CD8-positive, alpha-beta memory T cell (primary cell): ENCODE data around the gene RTL10. TPM values are rescaled to one million over a fixed set of nuclear protein-coding genes. Genes with fewer than 3 reads are reported as not detected.

ENCODE experiments used
- CTCF ChIA-PET: fragments of 350-600 bp; sonication (Branson Sonifier 250); formaldehyde crosslinking; loops from one replicate; lab custom pipeline; 2021; ENCODE audit warnings: antibody characterized with exemption; lab: Charles Lee
- POLR2A ChIA-PET: fragments of 350-600 bp; sonication (Branson Sonifier 250); formaldehyde crosslinking; loops from one replicate; lab custom pipeline; 2021; ENCODE audit warnings: antibody characterized with exemption; lab: Charles Lee
- DNase-seq, 5 donors: peaks; one replicate each; pipeline versions ENCODE4 v3.0.0 to v3.0.0-alpha.2; 2020 to 2022; ENCODE audit warnings: mixed read lengths in 1 of 5
- H3K27ac ChIP-seq: one replicate; pipeline ENCODE4 v1.7.0; 2013; ENCODE audit warnings: low read depth, mild to moderate bottlenecking, low read length, moderate library complexity
- H3K27me3 ChIP-seq: 2 replicates; pipeline ENCODE4 v1.7.0; 2013; ENCODE audit warnings: low read length, mild to moderate bottlenecking; ENCODE audit not compliant: insufficient read depth, poor library complexity, severe bottlenecking
- H3K36me3 ChIP-seq: 2 replicates; pipeline ENCODE4 v1.7.0; 2013; ENCODE audit warnings: mild to moderate bottlenecking, low read length, moderate library complexity; ENCODE audit not compliant: insufficient read depth
- H3K4me1 ChIP-seq: 2 replicates; pipeline ENCODE4 v1.7.0; 2013; ENCODE audit warnings: mild to moderate bottlenecking, low read length, moderate library complexity; ENCODE audit not compliant: insufficient read depth
- H3K4me3 ChIP-seq: 2 replicates; pipeline ENCODE4 v1.7.0; 2013; ENCODE audit warnings: mild to moderate bottlenecking, low read length
- H3K9me3 ChIP-seq: 2 replicates; pipeline ENCODE4 v1.7.0; 2013; ENCODE audit warnings: mild to moderate bottlenecking, low read length
- H3K27ac Mint-ChIP-seq, 8 donors: one replicate each; pipeline ENCODE4 v1.8.0; 2020 to 2021; ENCODE audit warnings: mixed read lengths in 8 of 8, mild to moderate bottlenecking in 6 of 8, inconsistent platforms in 3 of 8, moderate library complexity in 3 of 8
- H3K27me3 Mint-ChIP-seq, 2 donors: one replicate each; pipeline ENCODE4 v1.8.0; 2020 to 2021; ENCODE audit warnings: mixed read lengths in 2 of 2, mild to moderate bottlenecking in 1 of 2, moderate library complexity in 1 of 2
- H3K36me3 Mint-ChIP-seq, 3 donors: one replicate each; pipeline ENCODE4 v1.8.0; 2020 to 2021; ENCODE audit warnings: mixed read lengths in 3 of 3, inconsistent platforms in 1 of 3, mild to moderate bottlenecking in 1 of 3
- H3K4me1 Mint-ChIP-seq, 3 donors: one replicate each; pipeline ENCODE4 v1.8.0; 2020 to 2021; ENCODE audit warnings: mixed read lengths in 3 of 3, inconsistent platforms in 1 of 3, mild to moderate bottlenecking in 1 of 3
- H3K4me3 Mint-ChIP-seq, 7 donors: one replicate each; pipeline ENCODE4 v1.8.0; 2020 to 2021; ENCODE audit warnings: mixed read lengths in 7 of 7, mild to moderate bottlenecking in 6 of 7, moderate library complexity in 4 of 7, inconsistent platforms in 2 of 7
- H3K9me3 Mint-ChIP-seq, 5 donors: one replicate each; pipeline ENCODE4 v1.8.0; 2020 to 2022; ENCODE audit warnings: mixed read lengths in 5 of 5, mild to moderate bottlenecking in 3 of 5, moderate library complexity in 2 of 5, inconsistent platforms in 1 of 5
- polyA plus RNA-seq: library from polyadenylated mRNA; unstranded; fragments of 300-500 nt; fragmentation: Illumina TruSeq; gene quantifications from one replicate; pipeline ENCODE4 v1.2.3, GENCODE V29; 2021
- total RNA-seq, 2 experiments: library from RNA; stranded (reverse); gene quantifications; one replicate each; pipeline ENCODE4 v1.2.3, GENCODE V29; 2021

RTL10 gene
- total and polyA plus RNA-seq, 3 experiments from 2014 or later: 10.8 to 23.2 (median 18.1) TPM

- peaks cover 0 to 4% (median 3%) of the 10 kb centered on the region in 3 donors for H3K4me1 Mint-ChIP-seq
- POLR2A ChIA-PET: interaction anchor here (0.5 kb wide), 1 partner anchor 18 kb away, joined by 3 read pairs; no protein-coding TSS in a partner anchor
- no peak for DNase-seq
- H3K36me3 ChIP-seq: no peaks in the 10 kb centered on the region
- H3K27ac ChIP-seq: no peak overlapping the region
- H3K27ac Mint-ChIP-seq: no peak overlapping the region
- no peak overlapping the region for H3K4me3 ChIP-seq
- H3K9me3 ChIP-seq: no peaks in the 10 kb centered on the region
- CTCF ChIA-PET: no interaction called here
- H3K36me3 Mint-ChIP-seq: peaks cover 0 to 34% (median 7%) of the 10 kb centered on the region in 3 donors
- peaks cover 8% of the 10 kb centered on the region for H3K4me1 ChIP-seq
- no peaks in the 10 kb centered on the region for H3K27me3 ChIP-seq
- no peak overlapping the region for H3K4me3 Mint-ChIP-seq
- peaks cover 0 to 3% of the 10 kb centered on the region in 2 donors for H3K27me3 Mint-ChIP-seq
- no peaks in the 10 kb centered on the region for H3K9me3 Mint-ChIP-seq
Measured at GRCh38 chr22:19807914-19808872, 46.5 kb downstream of the RTL10 start.

DNA sequence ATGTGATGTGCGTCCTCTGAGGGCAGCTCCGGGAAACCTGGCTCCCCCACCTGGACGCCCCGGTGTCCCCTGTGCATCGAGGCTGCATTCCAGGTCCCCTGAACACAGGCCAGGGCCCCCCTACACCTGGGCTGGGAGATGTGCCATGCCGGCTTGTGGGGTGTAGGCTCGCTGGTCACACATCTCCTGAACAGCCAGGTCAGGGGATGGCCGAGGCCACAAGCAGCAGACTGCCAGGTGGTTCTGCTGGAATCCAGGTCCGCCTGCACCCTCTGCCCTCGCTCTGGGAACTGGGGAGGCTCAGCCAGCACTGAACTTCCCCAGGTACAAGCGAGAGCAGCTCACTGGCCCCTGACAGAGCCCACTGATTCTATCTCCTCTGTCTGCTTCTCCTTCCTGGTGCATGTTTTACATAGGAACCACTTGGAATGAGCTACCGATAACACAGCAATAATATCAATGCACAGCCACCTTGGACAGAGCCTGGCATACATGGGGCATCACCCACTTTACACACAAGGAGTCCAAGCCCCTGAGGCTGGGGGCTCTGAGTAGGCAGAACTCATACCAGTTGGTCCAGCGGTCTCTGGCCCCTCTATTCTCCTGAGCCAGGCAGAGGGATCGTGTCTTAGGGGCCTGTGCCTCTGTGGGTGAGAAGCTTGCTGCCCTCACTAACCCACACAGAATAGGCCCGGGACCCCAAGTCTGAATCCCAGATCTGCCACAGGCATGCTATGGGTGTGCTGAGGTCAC lies 47.3 kb downstream of the RTL10 start:
- DNase-seq: no peak
- H3K36me3 ChIP-seq: no peaks in the 10 kb centered on the region
- no peak overlapping the region for H3K27ac ChIP-seq
- Mint-ChIP-seq H3K4me3 (no peak overlapping the region), H3K27ac (no peak overlapping the region), H3K27me3 (peaks cover 0 to 3% of the 10 kb centered on the region in 2 donors), H3K4me1 (peaks cover 0 to 4% (median 3%) of the 10 kb centered on the region in 3 donors), H3K36me3 (peaks cover 0 to 35% (median 5%) of the 10 kb centered on the region in 3 donors), H3K9me3 (no peaks in the 10 kb centered on the region)
- H3K4me1 ChIP-seq: peaks cover 8% of the 10 kb centered on the region
- POLR2A ChIA-PET: no interaction called here
- CTCF ChIA-PET: interaction anchor here (0.6 kb wide), 1 partner anchor 1225 kb away, joined by 4 read pairs; the partner anchor contains the start of gene SLC7A4
- no peaks in the 10 kb centered on the region for H3K27me3 ChIP-seq
- H3K9me3 ChIP-seq: no peaks in the 10 kb centered on the region
- no peak overlapping the region for H3K4me3 ChIP-seq

DNA sequence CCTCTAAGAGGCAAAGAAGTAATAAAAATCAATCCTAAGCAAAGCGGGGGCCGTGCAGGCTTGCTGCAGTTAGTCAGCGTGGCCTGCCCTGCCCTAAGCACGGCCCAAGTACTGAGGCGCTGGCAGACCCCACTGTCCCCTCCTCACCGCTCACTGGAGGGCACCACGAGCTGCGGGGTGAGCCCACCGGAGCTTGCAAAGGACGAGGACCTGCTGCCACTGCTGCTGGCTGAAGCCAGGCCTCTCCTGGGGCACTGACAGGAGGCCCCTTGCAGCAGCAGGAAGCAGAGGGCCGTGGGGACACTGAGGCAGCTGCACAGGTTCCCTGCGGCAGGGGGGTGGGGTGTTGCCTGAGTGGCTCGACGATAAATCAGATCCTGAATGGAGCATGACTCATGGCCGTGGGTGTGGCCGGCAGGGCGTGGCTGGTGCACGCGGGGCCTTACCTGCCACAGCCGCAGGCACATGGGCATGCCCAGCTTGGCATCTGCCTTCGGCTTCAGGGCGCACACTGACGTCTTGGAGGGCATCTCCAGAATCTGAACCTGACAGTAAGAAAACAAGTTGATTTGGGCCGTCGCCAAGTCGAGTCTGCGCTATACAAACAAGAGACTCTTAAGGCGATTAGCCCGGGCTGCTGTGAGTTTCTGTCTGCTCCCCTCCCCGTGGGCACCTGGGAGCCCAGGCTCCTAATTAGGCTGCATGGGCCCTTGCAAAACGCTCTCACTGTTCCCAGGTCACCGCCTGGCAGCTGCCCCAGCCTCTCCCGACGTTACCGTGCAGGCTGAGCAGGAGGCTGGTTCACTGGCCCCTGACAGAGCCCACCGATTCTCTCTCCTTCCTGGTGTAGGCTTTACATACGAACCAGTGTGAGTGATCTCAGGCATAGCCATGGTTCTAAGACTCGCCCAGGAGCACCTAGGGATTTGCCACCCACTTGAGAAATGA lies 48.2 kb downstream of the RTL10 start:
- Histone ChIP-seq H3K36me3 (no peaks in the 10 kb centered on the region), H3K27me3 (no peaks in the 10 kb centered on the region), H3K4me1 (peaks cover 8% of the 10 kb centered on the region), H3K27ac (no peak overlapping the region), H3K4me3 (no peak overlapping the region), H3K9me3 (no peaks in the 10 kb centered on the region)
- H3K4me3 Mint-ChIP-seq: no peak overlapping the region
- ChIA-PET CTCF (interaction anchor here (0.6 kb wide), 1 partner anchor 1226 kb away, joined by 4 read pairs; the partner anchor contains the start of gene SLC7A4), POLR2A (no interaction called here)
- no peaks in the 10 kb centered on the region for H3K9me3 Mint-ChIP-seq
- peaks cover 0 to 43% (median 7%) of the 10 kb centered on the region in 3 donors for H3K36me3 Mint-ChIP-seq
- H3K27me3 Mint-ChIP-seq: peaks cover 0 to 1% of the 10 kb centered on the region in 2 donors
- no peak overlapping the region for H3K27ac Mint-ChIP-seq
- H3K4me1 Mint-ChIP-seq: peaks cover 0 to 4% (median 3%) of the 10 kb centered on the region in 3 donors
- DNase-seq: no peak

DNA sequence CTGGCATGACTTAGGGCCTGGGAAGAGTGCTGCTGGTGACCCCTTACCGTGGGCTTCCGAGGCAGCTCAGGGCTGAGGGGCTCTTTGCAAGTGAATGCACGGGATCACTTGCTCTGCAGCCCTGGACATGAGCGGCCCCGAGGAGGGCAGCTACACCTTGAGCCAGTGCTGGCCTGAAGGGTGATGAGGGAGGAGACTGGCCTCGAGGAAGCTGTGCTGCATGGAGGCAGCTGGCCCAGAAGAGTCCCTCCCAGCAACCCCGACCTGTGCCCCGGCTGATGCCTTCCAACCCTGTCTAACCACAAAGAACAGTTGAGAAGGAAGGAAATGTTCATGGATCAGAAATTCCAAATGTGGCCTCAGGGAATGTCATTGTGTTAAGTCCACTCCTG lies 48.9 kb downstream of the RTL10 start:
- Mint-ChIP-seq H3K4me3 (no peak overlapping the region), H3K36me3 (peaks cover 0 to 39% (median 7%) of the 10 kb centered on the region in 3 donors), H3K4me1 (peaks cover 0 to 1% (median 0%) of the 10 kb centered on the region in 3 donors), H3K27ac (no peak overlapping the region), H3K9me3 (no peaks in the 10 kb centered on the region), H3K27me3 (no peaks in the 10 kb centered on the region)
- no peak for DNase-seq
- CTCF ChIA-PET: no interaction called here
- H3K27me3 ChIP-seq: no peaks in the 10 kb centered on the region
- no peak overlapping the region for H3K27ac ChIP-seq
- H3K9me3 ChIP-seq: no peaks in the 10 kb centered on the region
- H3K4me3 ChIP-seq: no peak overlapping the region
- peaks cover 8% of the 10 kb centered on the region for H3K4me1 ChIP-seq
- H3K36me3 ChIP-seq: no peaks in the 10 kb centered on the region
- POLR2A ChIA-PET: no interaction called here

Other genes with a start within 250 kb of the RTL10 start
- under 1 TPM; 0.20 to 0.38 TPM for gene SEPTIN5, start 140.4 kb downstream of the RTL10 start, total RNA-seq
- gene SEPTIN5, start 140.4 kb downstream of the RTL10 start, polyA plus RNA-seq: not detected
- gene GP1BB, start 131.3 kb downstream of the RTL10 start, total RNA-seq: not detected
- gene GP1BB, start 131.3 kb downstream of the RTL10 start, polyA plus RNA-seq: not detected
- not detected for gene TBX1, start 94.1 kb downstream of the RTL10 start, total RNA-seq
- gene TBX1, start 94.1 kb downstream of the RTL10 start, polyA plus RNA-seq: not detected
- 10 to 100 TPM; 16.6 to 17.9 TPM for gene GNB1L, start within 50 bp of the RTL10 start, total RNA-seq
- 14.2 TPM for gene GNB1L, start within 50 bp of the RTL10 start, polyA plus RNA-seq
- gene COMT, start 86.9 kb upstream of the RTL10 start, total RNA-seq: 10 to 100 TPM; 89.3 to 93.7 TPM
- gene COMT, start 86.9 kb upstream of the RTL10 start, polyA plus RNA-seq: 92.7 TPM
- gene TXNRD2, start 86.9 kb upstream of the RTL10 start, total RNA-seq: 10 to 100 TPM; 27.6 to 27.9 TPM
- 13.8 TPM for gene TXNRD2, start 86.9 kb upstream of the RTL10 start, polyA plus RNA-seq
- 1 to 10 TPM; 1.4 to 1.8 TPM for gene ARVCF, start 161.9 kb upstream of the RTL10 start, total RNA-seq
- 0.92 TPM for gene ARVCF, start 161.9 kb upstream of the RTL10 start, polyA plus RNA-seq
- 10 to 100 TPM; 27.3 to 28.0 TPM for gene TANGO2, start 166.2 kb upstream of the RTL10 start, total RNA-seq
- gene TANGO2, start 166.2 kb upstream of the RTL10 start, polyA plus RNA-seq: 48.6 TPM
- gene DGCR8, start 225.4 kb upstream of the RTL10 start, total RNA-seq: 10 to 100 TPM; 68.6 to 73.8 TPM
- gene DGCR8, start 225.4 kb upstream of the RTL10 start, polyA plus RNA-seq: 10.6 TPM